RWPE1 (cell line): ENCODE results near the gene GPC2.
"Not testable (repeated sequence)": the region's sequence is repeated elsewhere in the genome, so short reads cannot be mapped to it uniquely, and the experiment has no call there.

Source experiments
- CTCF ChIA-PET: fragments of 350-600 bp; sonication (Branson Sonifier 250); formaldehyde crosslinking; extraction: SDS; loops from one replicate; lab custom pipeline; 2021; lab: Yijun Ruan, JAX
- POLR2A ChIA-PET: fragments of 400-600 bp; formaldehyde crosslinking; extraction: SDS; loops from one replicate; lab custom pipeline; 2020; ENCODE audit warnings: antibody characterized with exemption; ENCODE audit not compliant: low non-redundant PET; lab: Yijun Ruan, JAX
- DNase-seq: peaks from one replicate; pipeline ENCODE4 v3.0.0; 2012; ENCODE audit warnings: low spot score
- H3K27ac ChIP-seq: fragments of 450-650 bp; 2 replicates; pipeline ENCODE4 v1.5.1; 2017
- TF ChIP-seq, protein P1 (sequence below): fragments of 450-650 bp; conservative IDR thresholded peaks from 2 replicates; pipeline ENCODE4 v1.5.1; 2017; ENCODE audit warnings: low read depth, mild to moderate bottlenecking

The GPC2 gene

GRCh38 chr7:100220586-100221230 lies 43.5 kb upstream of the GPC2 start:
- POLR2A ChIA-PET, result no interaction called here
- TF ChIP-seq, protein P1, sequence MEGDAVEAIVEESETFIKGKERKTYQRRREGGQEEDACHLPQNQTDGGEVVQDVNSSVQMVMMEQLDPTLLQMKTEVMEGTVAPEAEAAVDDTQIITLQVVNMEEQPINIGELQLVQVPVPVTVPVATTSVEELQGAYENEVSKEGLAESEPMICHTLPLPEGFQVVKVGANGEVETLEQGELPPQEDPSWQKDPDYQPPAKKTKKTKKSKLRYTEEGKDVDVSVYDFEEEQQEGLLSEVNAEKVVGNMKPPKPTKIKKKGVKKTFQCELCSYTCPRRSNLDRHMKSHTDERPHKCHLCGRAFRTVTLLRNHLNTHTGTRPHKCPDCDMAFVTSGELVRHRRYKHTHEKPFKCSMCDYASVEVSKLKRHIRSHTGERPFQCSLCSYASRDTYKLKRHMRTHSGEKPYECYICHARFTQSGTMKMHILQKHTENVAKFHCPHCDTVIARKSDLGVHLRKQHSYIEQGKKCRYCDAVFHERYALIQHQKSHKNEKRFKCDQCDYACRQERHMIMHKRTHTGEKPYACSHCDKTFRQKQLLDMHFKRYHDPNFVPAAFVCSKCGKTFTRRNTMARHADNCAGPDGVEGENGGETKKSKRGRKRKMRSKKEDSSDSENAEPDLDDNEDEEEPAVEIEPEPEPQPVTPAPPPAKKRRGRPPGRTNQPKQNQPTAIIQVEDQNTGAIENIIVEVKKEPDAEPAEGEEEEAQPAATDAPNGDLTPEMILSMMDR, result no peak
- DNase-seq, result no peak
- CTCF ChIA-PET, result no interaction called here
- no peak overlapping the region for H3K27ac ChIP-seq

DNA sequence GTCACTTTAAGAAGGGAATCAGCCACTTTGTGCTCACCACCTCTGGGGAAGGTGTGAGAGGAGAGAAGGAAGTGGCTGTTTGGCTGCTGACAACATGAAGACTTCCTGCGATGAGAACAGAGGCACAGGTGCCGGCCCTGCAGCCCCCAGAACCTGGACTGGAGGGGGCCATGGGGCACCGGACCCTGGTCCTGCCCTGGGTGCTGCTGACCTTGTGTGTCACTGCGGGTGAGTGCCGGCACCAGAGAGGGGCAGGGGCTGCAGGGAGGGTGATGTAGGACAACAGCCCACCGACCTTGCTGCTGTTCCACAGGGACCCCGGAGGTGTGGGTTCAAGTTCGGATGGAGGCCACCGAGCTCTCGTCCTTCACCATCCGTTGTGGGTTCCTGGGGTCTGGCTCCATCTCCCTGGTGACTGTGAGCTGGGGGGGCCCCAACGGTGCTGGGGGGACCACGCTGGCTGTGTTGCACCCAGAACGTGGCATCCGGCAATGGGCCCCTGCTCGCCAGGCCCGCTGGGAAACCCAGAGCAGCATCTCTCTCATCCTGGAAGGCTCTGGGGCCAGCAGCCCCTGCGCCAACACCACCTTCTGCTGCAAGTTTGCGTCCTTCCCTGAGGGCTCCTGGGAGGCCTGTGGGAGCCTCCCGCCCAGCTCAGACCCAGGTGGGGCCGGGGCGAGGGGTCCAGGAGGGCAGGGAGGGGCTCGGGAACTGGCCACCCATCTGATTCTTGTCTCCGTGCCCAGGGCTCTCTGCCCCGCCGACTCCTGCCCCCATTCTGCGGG lies 42.8 kb upstream of the GPC2 start, which contains the start of gene PVRIG:
TSS of gene PVRIG (plus strand) at position 149 of the 785 bp plus-strand sequence. CDS start at position 171, 22 bp downstream.
- POLR2A ChIA-PET, DNase-seq, H3K27ac ChIP-seq: not testable (repeated sequence)
- CTCF ChIA-PET, result interaction anchor here (0.5 to 0.6 kb wide), 3 partner anchors 54 to 231 kb away, joined by 3 to 5 read pairs (median 4); no protein-coding TSS in a partner anchor

- POLR2A ChIA-PET, result no interaction called here
- DNase-seq, result no peak
- TF ChIP-seq, protein P1, result no peak
- H3K27ac ChIP-seq, result no peak overlapping the region
- CTCF ChIA-PET, result interaction anchor here (0.5 to 0.6 kb wide), 3 partner anchors 53 to 231 kb away, joined by 3 to 5 read pairs (median 4); no protein-coding TSS in a partner anchor
Measured at GRCh38 chr7:100219271-100219737, 42.1 kb upstream of the GPC2 start.

GRCh38 chr7:100217934-100218333 lies 40.8 kb upstream of the GPC2 start:
- DNase-seq, POLR2A ChIA-PET, H3K27ac ChIP-seq: not testable (repeated sequence)
- TF ChIP-seq, protein P1, result peak; percentile 57
- CTCF ChIA-PET, result interaction anchor here (1.0 to 1.9 kb wide), 3 partner anchors 15 to 86 kb away, joined by 4 to 5 read pairs (median 4); no protein-coding TSS in a partner anchor

- POLR2A ChIA-PET, result interaction anchor here (0.5 kb wide), 1 partner anchor 215 kb away, joined by 3 read pairs; no protein-coding TSS in a partner anchor
- CTCF ChIA-PET, result interaction anchor here (0.7 kb wide), 1 partner anchor 390 kb away, joined by 5 read pairs; no protein-coding TSS in a partner anchor
- no peak for DNase-seq
- TF ChIP-seq, protein P1, result no peak
- H3K27ac ChIP-seq, result no peak overlapping the region
Measured at GRCh38 chr7:100215895-100216294, 38.7 kb upstream of the GPC2 start.

- POLR2A ChIA-PET, CTCF ChIA-PET: not testable (repeated sequence)
Measured at GRCh38 chr7:100214356-100214755, 37.2 kb upstream of the GPC2 start.

GRCh38 chr7:100213672-100214071 lies 36.5 kb upstream of the GPC2 start:
- CTCF ChIA-PET, result no interaction called here
- no peak overlapping the region for H3K27ac ChIP-seq
- POLR2A ChIA-PET, result no interaction called here
- DNase-seq, result no peak
- TF ChIP-seq, protein P1, result no peak

More at GRCh38 chr7:100214356-100214755, 37.2 kb upstream of the GPC2 start:
- H3K27ac ChIP-seq, DNase-seq: not testable (repeated sequence)
